Measurements from ENCODE around the gene KDM4C.

Gene KDM4C

GRCh38 chr9:7212101-7212500 lies 454.3 kb downstream of the KDM4C start:
- DNase-seq (ENCODE audit: low spot score): no peak

GRCh38 chr9:7216004-7216841 lies 458.4 kb downstream of the KDM4C start:
- peak; percentile 3 for DNase-seq (ENCODE audit: low spot score)

GRCh38 chr9:7223981-7224380 lies 466.2 kb downstream of the KDM4C start:
- no peak for DNase-seq (ENCODE audit: low spot score)
